CD14-positive monocyte (primary cell): ENCODE measurements around the gene FAM83B. TPM values are rescaled to one million over a fixed set of nuclear protein-coding genes. Genes with fewer than 3 reads are reported as not detected.

Source experiments
- DNase-seq, 3 donors: peaks; one replicate each; pipeline ENCODE4 v3.0.0-alpha.2; 2011 to 2022
- H2AFZ ChIP-seq: 2 replicates; pipeline ENCODE4 v1.6.0; 2012; ENCODE audit warnings: mild to moderate bottlenecking, low read depth, low read length, inconsistent platforms; ENCODE audit not compliant: insufficient read depth, poor library complexity, severe bottlenecking
- H3K27ac ChIP-seq, 2 donors: 1 replicate in 1 of 2; 2 replicates in 1 of 2; pipeline ENCODE4 v1.5.1; 2012 to 2013; ENCODE audit warnings: low read length in 2 of 2, control low read depth in 1 of 2, inconsistent platforms in 1 of 2, low read depth in 1 of 2, mild to moderate bottlenecking in 1 of 2
- H3K27me3 ChIP-seq, 2 donors: one replicate each; pipeline versions ENCODE4 v1.6.0 to v1.6.1; 2011 to 2013; ENCODE audit warnings: low read length in 2 of 2; ENCODE audit not compliant: control insufficient read depth in 2 of 2, insufficient read depth in 2 of 2
- H3K36me3 ChIP-seq, 2 donors: replicated peaks in 1 of 2; 1 replicate in 1 of 2; 2 replicates in 1 of 2; pipeline versions ENCODE4 v1.5.1 to v1.6.1; 2012 to 2013; ENCODE audit warnings: low read length in 2 of 2, control low read depth in 1 of 2, inconsistent platforms in 1 of 2, mild to moderate bottlenecking in 1 of 2; ENCODE audit not compliant: insufficient read depth in 2 of 2, control insufficient read depth in 1 of 2
- H3K4me1 ChIP-seq, 2 donors: 1 replicate in 1 of 2; 2 replicates in 1 of 2; pipeline versions ENCODE4 v1.5.1 to v1.6.1; 2012 to 2013; ENCODE audit warnings: low read length in 2 of 2, control low read depth in 1 of 2, inconsistent platforms in 1 of 2, mild to moderate bottlenecking in 1 of 2, moderate library complexity in 1 of 2; ENCODE audit not compliant: insufficient read depth in 2 of 2, control insufficient read depth in 1 of 2
- H3K4me2 ChIP-seq: replicated peaks from 2 replicates; pipeline ENCODE3; 2012; ENCODE audit warnings: low read length, moderate library complexity, mild to moderate bottlenecking; ENCODE audit not compliant: poor library complexity, severe bottlenecking; ENCODE audit errors: extremely low read depth
- H3K4me3 ChIP-seq, 3 experiments: fragments of 200-600 bp in 1 of 3; sonication (generic) in 1 of 3; replicated peaks in 1 of 3; 1 replicate in 2 of 3; 2 replicates in 1 of 3; pipeline ENCODE4 v1.5.1; 2011 to 2013; ENCODE audit warnings: low read length in 3 of 3, mild to moderate bottlenecking in 3 of 3, control low read depth in 2 of 3, low read depth in 2 of 3, inconsistent platforms in 1 of 3, moderate library complexity in 1 of 3
- H3K79me2 ChIP-seq: 2 replicates; pipeline ENCODE4 v1.6.0; 2012; ENCODE audit warnings: mild to moderate bottlenecking, control low read depth, inconsistent platforms, low read length, moderate library complexity; ENCODE audit not compliant: insufficient read depth
- H3K9ac ChIP-seq: 2 replicates; pipeline ENCODE4 v1.6.0; 2017; ENCODE audit warnings: low read length, mild to moderate bottlenecking; ENCODE audit not compliant: insufficient read depth, poor library complexity, severe bottlenecking
- H3K9me3 ChIP-seq, 2 donors: replicated peaks in 1 of 2; 1 replicate in 1 of 2; 2 replicates in 1 of 2; pipeline versions ENCODE4 v1.5.1 to v1.6.1; 2012 to 2013; ENCODE audit warnings: low read length in 2 of 2, control low read depth in 1 of 2; ENCODE audit not compliant: control insufficient read depth in 1 of 2, insufficient read depth in 1 of 2
- H4K20me1 ChIP-seq: 2 replicates; pipeline ENCODE4 v1.6.0; 2012; ENCODE audit warnings: mild to moderate bottlenecking, low read length, control low read depth, moderate library complexity; ENCODE audit not compliant: insufficient read depth
- H3K27ac Mint-ChIP-seq, 7 donors: one replicate each; pipeline ENCODE4 v1.8.0; 2020; ENCODE audit warnings: mild to moderate bottlenecking in 7 of 7, mixed read lengths in 7 of 7, moderate library complexity in 6 of 7, inconsistent platforms in 2 of 7
- H3K27me3 Mint-ChIP-seq, 3 donors: one replicate each; pipeline ENCODE4 v1.8.0; 2021 to 2022; ENCODE audit warnings: low read depth in 3 of 3, mild to moderate bottlenecking in 3 of 3, mixed read lengths in 3 of 3, moderate library complexity in 3 of 3, inconsistent platforms in 1 of 3
- H3K36me3 Mint-ChIP-seq, 2 donors: one replicate each; pipeline ENCODE4 v1.8.0; 2020; ENCODE audit warnings: mixed read lengths in 2 of 2, inconsistent platforms in 1 of 2, mild to moderate bottlenecking in 1 of 2
- H3K4me1 Mint-ChIP-seq: one replicate; pipeline ENCODE4 v1.8.0; 2020; ENCODE audit warnings: mild to moderate bottlenecking, mixed read lengths
- H3K4me3 Mint-ChIP-seq, 2 donors: one replicate each; pipeline ENCODE4 v1.8.0; 2020; ENCODE audit warnings: mild to moderate bottlenecking in 2 of 2, mixed read lengths in 2 of 2, moderate library complexity in 1 of 2
- H3K9me3 Mint-ChIP-seq, 7 donors: one replicate each; pipeline ENCODE4 v1.8.0; 2020 to 2022; ENCODE audit warnings: mixed read lengths in 7 of 7, mild to moderate bottlenecking in 6 of 7, moderate library complexity in 6 of 7, inconsistent platforms in 2 of 7
- WGBS: methylation state at CpG from one replicate; pipeline ENCODE4 v1.1.5; 2013; ENCODE audit warnings: missing lambda C conversion rate; ENCODE audit not compliant: insufficient coverage; 5-methylcytosine and 5-hydroxymethylcytosine counted together
- intact Hi-C, 2 donors: fragments of 100-400 bp; cut with micrococcal nuclease; formaldehyde crosslinking; loops; one replicate each; pipeline versions ENCODE4 v1.15.0 to v1.15.1; 2023
- polyA plus RNA-seq, 3 donors: library from polyadenylated mRNA; depleted of rRNA in 1 of 3; unstranded in 2 of 3; stranded (reverse) in 1 of 3; fragments of 300-500 nt in 2 of 3; fragments of >200 nt in 1 of 3; fragmentation: Illumina TruSeq in 2 of 3; gene quantifications; 1 replicate in 2 of 3; 2 replicates in 1 of 3; pipeline ENCODE4 v1.2.3, GENCODE V29; 2012 to 2021
- TF ChIP-seq, protein P1 (sequence below): fragments of 200-600 bp; IDR thresholded peaks from one replicate; pipeline ENCODE4 v1.8.0; 2022; ENCODE audit warnings: antibody characterized with exemption, mild to moderate bottlenecking

FAM83B gene
- polyA plus RNA-seq, 3 donors = not detected

- Histone ChIP-seq H3K36me3 (no peaks in the 10 kb centered on the region), H3K9me3 (no peaks in the 10 kb centered on the region), H3K79me2 (no peaks in the 10 kb centered on the region), H3K4me1 (no peaks in the 10 kb centered on the region), H3K27me3 (no peaks in the 10 kb centered on the region), H3K9ac (no peak overlapping the region), H3K4me2 (no peak overlapping the region), H2AFZ (no peak overlapping the region), H3K4me3 (no peak overlapping the region), H3K27ac (no peak overlapping the region), H4K20me1 (no peaks in the 10 kb centered on the region)
- no peak for DNase-seq
- no peaks in the 10 kb centered on the region for H3K4me1 Mint-ChIP-seq
- no peak overlapping the region for H3K4me3 Mint-ChIP-seq
- peaks cover 0 to 2% (median 2%) of the 10 kb centered on the region in 3 donors for H3K27me3 Mint-ChIP-seq
- intact Hi-C loops = no loop called here
- TF ChIP-seq, protein P1, sequence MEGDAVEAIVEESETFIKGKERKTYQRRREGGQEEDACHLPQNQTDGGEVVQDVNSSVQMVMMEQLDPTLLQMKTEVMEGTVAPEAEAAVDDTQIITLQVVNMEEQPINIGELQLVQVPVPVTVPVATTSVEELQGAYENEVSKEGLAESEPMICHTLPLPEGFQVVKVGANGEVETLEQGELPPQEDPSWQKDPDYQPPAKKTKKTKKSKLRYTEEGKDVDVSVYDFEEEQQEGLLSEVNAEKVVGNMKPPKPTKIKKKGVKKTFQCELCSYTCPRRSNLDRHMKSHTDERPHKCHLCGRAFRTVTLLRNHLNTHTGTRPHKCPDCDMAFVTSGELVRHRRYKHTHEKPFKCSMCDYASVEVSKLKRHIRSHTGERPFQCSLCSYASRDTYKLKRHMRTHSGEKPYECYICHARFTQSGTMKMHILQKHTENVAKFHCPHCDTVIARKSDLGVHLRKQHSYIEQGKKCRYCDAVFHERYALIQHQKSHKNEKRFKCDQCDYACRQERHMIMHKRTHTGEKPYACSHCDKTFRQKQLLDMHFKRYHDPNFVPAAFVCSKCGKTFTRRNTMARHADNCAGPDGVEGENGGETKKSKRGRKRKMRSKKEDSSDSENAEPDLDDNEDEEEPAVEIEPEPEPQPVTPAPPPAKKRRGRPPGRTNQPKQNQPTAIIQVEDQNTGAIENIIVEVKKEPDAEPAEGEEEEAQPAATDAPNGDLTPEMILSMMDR = no peak
- no peak overlapping the region for H3K27ac Mint-ChIP-seq
- H3K36me3 Mint-ChIP-seq = no peaks in the 10 kb centered on the region
- H3K9me3 Mint-ChIP-seq = no peaks in the 10 kb centered on the region
- WGBS = no CpG with 5 or more reads among the region's 2 CpGs
Measured at GRCh38 chr6:54874349-54875048, 27.9 kb downstream of the FAM83B start.

GRCh38 chr6:54875539-54875938 is 29.0 kb downstream of the FAM83B start:
- Histone ChIP-seq H3K27me3 (no peaks in the 10 kb centered on the region), H3K4me2 (no peak overlapping the region), H3K27ac (no peak overlapping the region), H4K20me1 (no peaks in the 10 kb centered on the region), H3K9ac (no peak overlapping the region), H3K9me3 (no peaks in the 10 kb centered on the region), H3K4me1 (no peaks in the 10 kb centered on the region), H3K36me3 (no peaks in the 10 kb centered on the region), H3K79me2 (no peaks in the 10 kb centered on the region), H3K4me3 (no peak overlapping the region), H2AFZ (no peak overlapping the region)
- no peak overlapping the region for H3K4me3 Mint-ChIP-seq
- WGBS = 94% methylated on average over 2 of the region's 3 CpGs
- peaks cover 0 to 2% (median 2%) of the 10 kb centered on the region in 3 donors for H3K27me3 Mint-ChIP-seq
- no peak overlapping the region for H3K27ac Mint-ChIP-seq
- no peaks in the 10 kb centered on the region for H3K4me1 Mint-ChIP-seq
- intact Hi-C loops = no loop called here
- no peak for DNase-seq
- TF ChIP-seq, protein P1 = no peak
- H3K9me3 Mint-ChIP-seq = no peaks in the 10 kb centered on the region
- no peaks in the 10 kb centered on the region for H3K36me3 Mint-ChIP-seq
